GM12878 (cell line): Measurements from ENCODE around the gene NPIPA5. TPM values are rescaled to one million over a fixed set of nuclear protein-coding genes. Genes with fewer than 3 reads are reported as not detected.
"Not testable (repeated sequence)": the region's sequence is repeated elsewhere in the genome, so short reads cannot be mapped to it uniquely, and the experiment has no call there.

ENCODE experiments used
- ATAC-seq: fragments of 200-7000 bp; cut with Tn5 transposase; 3 replicates; pipeline ENCODE4 v1.9.1; 2020; ENCODE audit warnings: mild to moderate bottlenecking, moderate library complexity
- BruUV-seq: library from RNA; stranded (reverse); fragments of 400-500 nt; replicated peaks from 2 replicates; lab custom pipeline; 2021; lab: Mats Ljungman, UMichigan
- CTCF ChIA-PET: fragments of 300-600 bp; sonication (Branson Sonifier 250); formaldehyde crosslinking; extraction: SDS; loops from one replicate; lab custom pipeline; 2021; ENCODE audit warnings: inconsistent platforms; lab: Yijun Ruan, JAX
- POLR2A ChIA-PET: fragments of 350-600 bp; formaldehyde crosslinking; extraction: SDS; loops from one replicate; lab custom pipeline; 2021; ENCODE audit warnings: inconsistent platforms; lab: Charles Lee
- RAD21 ChIA-PET: fragments of 300-600 bp; sonication (Branson Sonifier 250); formaldehyde crosslinking; loops from one replicate; lab custom pipeline; 2023; ENCODE audit warnings: antibody characterized with exemption; ENCODE audit not compliant: unreplicated experiment; lab: Charles Lee
- SMC1A ChIA-PET: fragments of 300-600 bp; sonication (Branson Sonifier 250); formaldehyde crosslinking; loops from one replicate; lab custom pipeline; 2023; ENCODE audit not compliant: unreplicated experiment, uncharacterized antibody; lab: Charles Lee
- DNase-seq: peaks from one replicate; pipeline ENCODE4 v3.0.0-alpha.2; 2011; ENCODE audit warnings: low read depth, low spot score
- FAIRE-seq: peaks from 3 replicates; lab custom pipeline; 2011; peaks lifted over from hg19 to GRCh38; lab: Jason Lieb, UNC
- H2AFZ ChIP-seq: 2 replicates; pipeline ENCODE4 v1.6.0; 2011; ENCODE audit warnings: low read depth, low read length, control low read depth; ENCODE audit not compliant: control insufficient read depth
- H3K27ac ChIP-seq: 2 replicates; pipeline ENCODE4 v1.5.1; 2011; ENCODE audit warnings: control low read depth; ENCODE audit not compliant: control insufficient read depth, insufficient read depth
- H3K27me3 ChIP-seq, 2 experiments: replicated peaks in 1 of 2; 2 replicates each; pipeline versions ENCODE4 v1.6.0 to v1.6.1; 2011; ENCODE audit warnings: low read length in 1 of 2; ENCODE audit not compliant: control insufficient read depth in 2 of 2, insufficient read depth in 2 of 2
- H3K36me3 ChIP-seq, 2 experiments: 2 replicates each; pipeline ENCODE4 v1.5.1; 2011; ENCODE audit warnings: low read length in 1 of 2; ENCODE audit not compliant: control insufficient read depth in 2 of 2, insufficient read depth in 2 of 2
- H3K4me1 ChIP-seq: 2 replicates; pipeline ENCODE4 v1.6.1; 2011; ENCODE audit warnings: mild to moderate bottlenecking, low read length, moderate library complexity, mixed read lengths; ENCODE audit not compliant: control insufficient read depth, insufficient read depth
- H3K4me2 ChIP-seq: 2 replicates; pipeline ENCODE4 v1.6.0; 2011; ENCODE audit warnings: control low read depth; ENCODE audit not compliant: control insufficient read depth, insufficient read depth
- H3K4me3 ChIP-seq: fragments of 200-600 bp; sonication (generic); 2 replicates; pipeline ENCODE4 v1.5.1; 2016
- H3K79me2 ChIP-seq: 2 replicates; pipeline ENCODE4 v1.6.0; 2011; ENCODE audit warnings: low read length; ENCODE audit not compliant: control insufficient read depth, insufficient read depth
- H3K9ac ChIP-seq: 2 replicates; pipeline ENCODE4 v1.8.0; 2011; ENCODE audit warnings: low read length, control low read depth, mixed read lengths; ENCODE audit not compliant: control insufficient read depth, insufficient read depth
- H3K9me3 ChIP-seq: replicated peaks from 3 replicates; pipeline ENCODE4 v1.5.1; 2011; ENCODE audit warnings: mild to moderate bottlenecking, low read length; ENCODE audit not compliant: control insufficient read depth, insufficient read depth
- H4K20me1 ChIP-seq: 2 replicates; pipeline ENCODE4 v1.6.0; 2011; ENCODE audit not compliant: control insufficient read depth, insufficient read depth
- WGBS: methylation state at CpG from one replicate; pipeline ENCODE4 v1.1.6; 2016; ENCODE audit warnings: low lambda C conversion rate; ENCODE audit not compliant: insufficient replicate concordance, insufficient coverage; ENCODE audit errors: missing lambda C conversion rate; 5-methylcytosine and 5-hydroxymethylcytosine counted together
- in situ Hi-C: fragments of 300-500 bp; cut with MboI; formaldehyde crosslinking; loops from 9 replicates; pipeline ENCODE4 v1.14.3; 2018; ENCODE audit warnings: mixed read lengths
- intact Hi-C: fragments of 100-400 bp; cut with micrococcal nuclease; formaldehyde crosslinking; loops from one replicate; pipeline ENCODE4 v1.14.2; 2022; ENCODE audit not compliant: unreplicated experiment
- polyA plus RNA-seq, 11 experiments: library from polyadenylated mRNA; depleted of rRNA in 4 of 11; unstranded in 6 of 11; stranded (reverse) in 5 of 11; fragments of >200 nt; fragmentation: Nextera tagmentation in 4 of 11; fragmentation: Illumina TruSeq in 1 of 11; extraction: Ambion mirVana in 4 of 11; extraction: Trizol in 1 of 11; gene quantifications; 1 replicate in 1 of 11; 2 replicates in 10 of 11; pipeline versions ENCODE4 v1.2.1 to v1.2.3, GENCODE V29; 2011 to 2016; ENCODE audit warnings: inconsistent platforms in 2 of 11, missing spikeins in 2 of 11, low read depth in 1 of 11
- total RNA-seq, 4 experiments: library from RNA; depleted of rRNA in 3 of 4; stranded (reverse); fragments of >200 nt in 3 of 4; fragmentation: Illumina TruSeq in 1 of 4; extraction: Trizol in 1 of 4; gene quantifications; 2 replicates each; pipeline versions ENCODE4 v1.2.1 to v1.2.3, GENCODE V29; 2013 to 2021

NPIPA5 gene
- total and polyA plus RNA-seq, 10 of the 15 experiments (the other 5 are each of a cell fraction or from before 2014, with no cell fraction given): 1.2 to 12.1 (median 3.6) TPM

DNA sequence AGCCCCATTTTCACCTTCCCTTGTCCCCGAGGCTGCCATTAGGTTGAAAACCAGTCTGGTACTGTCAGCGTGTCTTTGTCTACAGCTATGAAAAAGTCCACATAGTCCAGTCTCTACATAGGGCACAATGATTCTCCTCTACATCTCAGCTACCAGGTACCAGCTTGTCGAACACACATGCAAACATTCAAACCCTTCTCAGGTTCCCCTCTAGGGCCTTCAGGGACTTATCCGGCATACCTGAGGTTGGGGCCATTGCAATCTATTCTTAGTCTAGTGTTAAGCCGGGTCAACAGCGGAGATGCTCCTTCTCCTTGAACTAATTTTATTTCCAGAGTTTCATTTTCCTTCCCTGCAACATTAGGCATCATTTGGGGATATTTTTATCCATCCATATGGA, 54.7 kb downstream of the NPIPA5 start:
- H3K4me1 ChIP-seq, BruUV-seq, H4K20me1 ChIP-seq, SMC1A ChIA-PET, H3K9me3 ChIP-seq, RAD21 ChIA-PET, H3K36me3 ChIP-seq, DNase-seq, ATAC-seq, H3K4me2 ChIP-seq, H3K27me3 ChIP-seq, H2AFZ ChIP-seq, H3K4me3 ChIP-seq, in situ Hi-C loops, FAIRE-seq, H3K9ac ChIP-seq, CTCF ChIA-PET, H3K79me2 ChIP-seq, H3K27ac ChIP-seq, intact Hi-C loops, POLR2A ChIA-PET: not testable (repeated sequence)
- no CpG with 5 or more reads among the region's 6 CpGs for WGBS

DNA sequence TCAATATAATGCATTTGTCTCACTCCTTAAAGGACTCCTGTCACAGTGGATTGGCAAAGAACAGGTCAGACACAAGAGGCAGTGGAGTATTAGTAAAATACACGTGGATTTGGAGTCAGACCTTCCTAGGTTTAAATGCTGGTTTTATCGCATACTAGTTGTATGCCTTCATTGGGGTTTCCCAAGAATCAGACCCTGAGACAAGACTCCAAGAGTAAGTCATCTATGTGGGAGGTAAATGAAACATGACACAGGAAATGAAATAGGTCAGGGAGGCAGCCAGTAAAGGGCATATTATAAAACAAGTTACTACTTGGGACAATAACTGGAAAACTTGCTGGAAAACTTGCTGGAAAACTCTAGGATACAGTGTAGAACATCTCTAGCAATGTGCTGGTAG, 56.9 kb downstream of the NPIPA5 start:
- H3K9me3 ChIP-seq, H3K36me3 ChIP-seq, H3K4me2 ChIP-seq, RAD21 ChIA-PET, H2AFZ ChIP-seq, DNase-seq, POLR2A ChIA-PET, SMC1A ChIA-PET, H4K20me1 ChIP-seq, H3K4me3 ChIP-seq, H3K27me3 ChIP-seq, H3K4me1 ChIP-seq, H3K27ac ChIP-seq, in situ Hi-C loops, intact Hi-C loops, BruUV-seq, CTCF ChIA-PET, H3K9ac ChIP-seq, ATAC-seq, H3K79me2 ChIP-seq, FAIRE-seq: not testable (repeated sequence)
- WGBS: 53% methylated on average over 2 of the region's 2 CpGs

DNA sequence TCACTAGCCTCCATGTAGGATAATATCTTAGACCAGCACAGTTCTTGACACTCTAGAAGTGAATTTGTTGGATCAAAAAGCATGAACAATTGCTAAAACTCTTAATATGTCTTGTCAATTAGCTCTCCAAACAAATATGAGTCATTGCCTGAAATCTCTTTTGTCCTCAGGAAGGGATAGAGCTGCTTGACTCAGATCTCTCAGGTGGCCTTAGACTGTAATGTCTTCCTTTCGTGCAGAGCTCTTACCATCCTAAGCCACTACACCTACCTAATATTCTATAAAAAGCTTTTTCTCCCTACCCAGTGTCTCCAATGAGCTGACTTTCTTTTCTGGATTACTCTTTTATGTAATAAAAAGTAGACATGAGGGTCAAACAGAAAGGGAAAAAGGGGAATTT, 63.5 kb downstream of the NPIPA5 start:
- intact Hi-C loops, RAD21 ChIA-PET, H3K4me3 ChIP-seq, H3K79me2 ChIP-seq, H3K36me3 ChIP-seq, H3K9ac ChIP-seq, in situ Hi-C loops, SMC1A ChIA-PET, FAIRE-seq, H4K20me1 ChIP-seq, DNase-seq, H2AFZ ChIP-seq, H3K9me3 ChIP-seq, H3K4me1 ChIP-seq, H3K4me2 ChIP-seq, H3K27ac ChIP-seq, BruUV-seq, CTCF ChIA-PET, ATAC-seq, POLR2A ChIA-PET, H3K27me3 ChIP-seq: not testable (repeated sequence)
- 33% methylated on average over 1 of the region's 1 CpG for WGBS

Other genes starting within 250 kb of the NPIPA5 start
- 0.06 and 0.16 TPM in 2 replicates for gene MPV17L, start 17.5 kb upstream of the NPIPA5 start, total RNA-seq (2014; rRNA removed)
- 0.09 TPM in 1 of 2 replicates, not detected in the other for gene MPV17L, start 17.5 kb upstream of the NPIPA5 start, total RNA-seq (2014; rRNA removed; fragmentation: Illumina TruSeq; extraction: Trizol)
- gene MPV17L, start 17.5 kb upstream of the NPIPA5 start, total RNA-seq (2021): 0.05 and 0.13 TPM in 2 replicates
- not detected in 2 replicates for gene MPV17L, start 17.5 kb upstream of the NPIPA5 start, polyA plus RNA-seq (2011; rRNA removed)
- 0.03 TPM in 1 of 2 replicates, not detected in the other for gene MPV17L, start 17.5 kb upstream of the NPIPA5 start, polyA plus RNA-seq (2014; fragmentation: Illumina TruSeq; extraction: Trizol)
- under 1 TPM in 1 of 2 experiments, not detected in 1; 0.02 TPM for gene MPV17L, start 17.5 kb upstream of the NPIPA5 start, polyA plus RNA-seq (2014; fragmentation: Nextera tagmentation; extraction: Ambion mirVana)
- 0.05 and 0.10 TPM in 2 replicates for gene MPV17L, start 17.5 kb upstream of the NPIPA5 start, polyA plus RNA-seq (2014; rRNA removed)
- gene MPV17L, start 17.5 kb upstream of the NPIPA5 start, polyA plus RNA-seq (2016; fragmentation: Nextera tagmentation; extraction: Ambion mirVana): not detected
- gene BMERB1, start 56.3 kb upstream of the NPIPA5 start, total RNA-seq (2014; rRNA removed): 0.17 and 0.38 TPM in 2 replicates
- 0.40 and 0.51 TPM in 2 replicates for gene BMERB1, start 56.3 kb upstream of the NPIPA5 start, total RNA-seq (2014; rRNA removed; fragmentation: Illumina TruSeq; extraction: Trizol)
- 0.27 and 0.44 TPM in 2 replicates for gene BMERB1, start 56.3 kb upstream of the NPIPA5 start, total RNA-seq (2021)
- gene BMERB1, start 56.3 kb upstream of the NPIPA5 start, polyA plus RNA-seq (2011; rRNA removed): 0.30 and 0.55 TPM in 2 replicates
- 0.26 and 0.30 TPM in 2 replicates for gene BMERB1, start 56.3 kb upstream of the NPIPA5 start, polyA plus RNA-seq (2014; fragmentation: Illumina TruSeq; extraction: Trizol)
- under 1 TPM; 0.05 to 0.07 TPM for gene BMERB1, start 56.3 kb upstream of the NPIPA5 start, polyA plus RNA-seq (2014; fragmentation: Nextera tagmentation; extraction: Ambion mirVana)
- gene BMERB1, start 56.3 kb upstream of the NPIPA5 start, polyA plus RNA-seq (2014; rRNA removed): 0.37 and 0.49 TPM in 2 replicates
- gene BMERB1, start 56.3 kb upstream of the NPIPA5 start, polyA plus RNA-seq (2016; fragmentation: Nextera tagmentation; extraction: Ambion mirVana): under 1 TPM; 0.43 to 0.68 TPM